GM23338 (cell line): ENCODE results near the gene HTN1.
"Not testable (repeated sequence)": the region's sequence is repeated elsewhere in the genome, so short reads cannot be mapped to it uniquely, and the experiment has no call there.

ENCODE experiments used
- CREB1 ChIP-seq: fragments of 250-450 bp; sonication (Bioruptor Pico); IDR thresholded peaks from 2 replicates; pipeline ENCODE4 v1.5.0; 2020; ENCODE audit warnings: low read depth, mild to moderate bottlenecking, moderate library complexity
- CTCF ChIP-seq, 2 experiments: fragments of 200-600 bp in 1 of 2; sonication (generic) in 1 of 2; conservative IDR thresholded peaks; 2 replicates each; pipeline versions ENCODE4 v1.5.1 to v1.6.1; 2016 to 2017; ENCODE audit warnings: antibody characterized with exemption in 2 of 2, low read depth in 2 of 2, mild to moderate bottlenecking in 2 of 2, moderate library complexity in 1 of 2
- ETS1 ChIP-seq: IDR thresholded peaks from 2 replicates; pipeline ENCODE4 v1.6.1; 2016; ENCODE audit warnings: antibody characterized with exemption
- EZH2 ChIP-seq: fragments of 200-600 bp; sonication (generic); IDR thresholded peaks from one replicate; pipeline ENCODE4 v1.8.0; 2017; ENCODE audit warnings: antibody characterized with exemption, mild to moderate bottlenecking, low read depth; ENCODE audit not compliant: unreplicated experiment
- EZH2phosphoT487 ChIP-seq: fragments of 200-600 bp; sonication (generic); IDR thresholded peaks from one replicate; pipeline ENCODE4 v1.8.1; 2018; ENCODE audit warnings: antibody characterized with exemption; ENCODE audit not compliant: unreplicated experiment
- JUNB ChIP-seq: IDR thresholded peaks from one replicate; pipeline ENCODE4 v1.6.1; 2016; ENCODE audit warnings: antibody characterized with exemption; ENCODE audit not compliant: unreplicated experiment
- NANOG ChIP-seq: IDR thresholded peaks from 2 replicates; pipeline ENCODE4 v1.6.1; 2016; ENCODE audit warnings: antibody characterized with exemption, borderline replicate concordance
- POLR2AphosphoS5 ChIP-seq: IDR thresholded peaks from 2 replicates; pipeline ENCODE4 v1.6.1; 2016; ENCODE audit warnings: antibody characterized with exemption, low read depth
- REST ChIP-seq: IDR thresholded peaks from one replicate; pipeline ENCODE4 v1.6.1; 2018; ENCODE audit warnings: antibody characterized with exemption; ENCODE audit not compliant: unreplicated experiment
- STAT1 ChIP-seq: IDR thresholded peaks from one replicate; pipeline ENCODE4 v1.6.1; 2016; ENCODE audit warnings: antibody characterized with exemption; ENCODE audit not compliant: unreplicated experiment
- ZNF114 ChIP-seq: fragments of 250-450 bp; sonication (Bioruptor Pico); IDR thresholded peaks from 2 replicates; pipeline ENCODE4 v1.5.0; 2020; ENCODE audit warnings: mild to moderate bottlenecking, moderate library complexity
- ZNF331 ChIP-seq: fragments of 250-450 bp; sonication (Bioruptor Pico); IDR thresholded peaks from 2 replicates; pipeline ENCODE4 v1.5.0; 2020; ENCODE audit warnings: low read depth, mild to moderate bottlenecking, moderate library complexity
- ZNF462 ChIP-seq: fragments of 250-450 bp; sonication (Bioruptor Pico); IDR thresholded peaks from 2 replicates; pipeline ENCODE4 v1.5.0; 2020; ENCODE audit warnings: mild to moderate bottlenecking, moderate library complexity

GRCh38 chr4:70019006-70019405 lies 31.2 kb upstream of the HTN1 start:
- TF ChIP-seq JUNB; POLR2AphosphoS5; CTCF (conservative IDR thresholded peaks at IDR 0.05; ENCODE audit: low read depth in 2 of 2); EZH2phosphoT487; ZNF114; EZH2; REST; STAT1; ETS1; ZNF331 (CRISPR knock-in tag); ZNF462; NANOG; CREB1 (CRISPR knock-in tag): not testable (repeated sequence)
